Body of pancreas (tissue), 4 donors: Measurements from ENCODE around the gene CERCAM.

Experiments used
- CTCF ChIP-seq, 7 experiments: fragments of 450-650 bp in 4 of 7; fragments of 200-600 bp in 3 of 7; sonication (generic) in 3 of 7; IDR thresholded peaks; one replicate each; pipeline ENCODE4 v1.5.1; 2016 to 2019; ENCODE audit warnings: antibody characterized with exemption in 7 of 7
- POLR2A ChIP-seq, 3 donors: fragments of 450-650 bp; IDR thresholded peaks; one replicate each; pipeline ENCODE4 v1.6.1; 2016; ENCODE audit warnings: antibody characterized with exemption in 3 of 3, mild to moderate bottlenecking in 2 of 3

GRCh38 chr9:128383791-128384190, 36.9 kb upstream of the CERCAM start:
- TF ChIP-seq POLR2A (IDR thresholded peaks at IDR 0.05) (no peak), CTCF (IDR thresholded peaks at IDR 0.05) (no peak)
